T-cell (primary cell): ENCODE results near the gene ALG8. TPM values are rescaled to one million over a fixed set of nuclear protein-coding genes. Genes with fewer than 3 reads are reported as not detected.

Experiments
- ATAC-seq, 4 experiments: fragments of 200-7000 bp in 3 of 4; fragments of 150-1000 bp in 1 of 4; cut with Tn5 transposase; replicated peaks in 1 of 4; 1 replicate in 3 of 4; 2 replicates in 1 of 4; pipeline ENCODE4 v1.10.0; 2021; ENCODE audit warnings: moderate library complexity in 3 of 4, mild to moderate bottlenecking in 2 of 4, moderate number of reproducible peaks in 1 of 4
- CTCF ChIA-PET, 2 donors: fragments of 300-600 bp; sonication (Branson Sonifier 250); formaldehyde crosslinking; loops; one replicate each; lab custom pipeline; 2022; ENCODE audit warnings: antibody characterized with exemption in 2 of 2; lab: Charles Lee
- POLR2A ChIA-PET, 2 donors: fragments of 300-600 bp; sonication (Branson Sonifier 250); formaldehyde crosslinking; loops; one replicate each; lab custom pipeline; 2022; ENCODE audit warnings: antibody characterized with exemption in 2 of 2; lab: Charles Lee
- DNase-seq, 35 experiments: peaks; one replicate each; pipeline versions ENCODE4 v3.0.0 to v3.0.0-alpha.2; 2013 to 2023
- H3K27ac ChIP-seq: one replicate; pipeline ENCODE4 v1.5.1; 2013; ENCODE audit warnings: low read length
- H3K27me3 ChIP-seq, 2 experiments: replicated peaks in 1 of 2; 1 replicate in 1 of 2; 2 replicates in 1 of 2; pipeline versions ENCODE4 v1.6.1 to v1.7.0; 2013; ENCODE audit warnings: low read length in 1 of 2, mixed read lengths in 1 of 2; ENCODE audit not compliant: control insufficient read depth in 2 of 2, insufficient read depth in 2 of 2; ENCODE audit errors: extremely low read depth in 1 of 2
- H3K36me3 ChIP-seq, 2 donors: 1 replicate in 1 of 2; 2 replicates in 1 of 2; pipeline versions ENCODE4 v1.6.1 to v1.7.0; 2013; ENCODE audit warnings: low read length in 1 of 2; ENCODE audit not compliant: control insufficient read depth in 2 of 2, insufficient read depth in 1 of 2; ENCODE audit errors: extremely low read depth in 1 of 2
- H3K4me1 ChIP-seq, 2 experiments: 1 replicate in 1 of 2; 2 replicates in 1 of 2; pipeline versions ENCODE4 v1.6.1 to v1.7.0; 2013; ENCODE audit warnings: low read length in 2 of 2, mixed read lengths in 1 of 2; ENCODE audit not compliant: insufficient read depth in 2 of 2, control insufficient read depth in 1 of 2; ENCODE audit errors: extremely low read depth in 1 of 2
- H3K4me3 ChIP-seq, 2 donors: 1 replicate in 1 of 2; 2 replicates in 1 of 2; pipeline versions ENCODE4 v1.5.1 to v1.7.0; 2013; ENCODE audit warnings: mild to moderate bottlenecking in 2 of 2, low read length in 1 of 2, moderate library complexity in 1 of 2; ENCODE audit not compliant: control insufficient read depth in 1 of 2; ENCODE audit errors: extremely low read depth in 1 of 2
- H3K9me3 ChIP-seq: 2 replicates; pipeline ENCODE4 v1.7.0; 2013
- H3K27ac Mint-ChIP-seq, 2 donors: one replicate each; pipeline ENCODE4 v1.8.0; 2020 to 2021; ENCODE audit warnings: mild to moderate bottlenecking in 2 of 2, mixed read lengths in 2 of 2
- H3K27me3 Mint-ChIP-seq, 2 donors: one replicate each; pipeline ENCODE4 v1.8.0; 2021 to 2022; ENCODE audit warnings: mixed read lengths in 2 of 2
- H3K36me3 Mint-ChIP-seq: one replicate; pipeline ENCODE4 v1.8.0; 2021; ENCODE audit warnings: mixed read lengths
- H3K4me1 Mint-ChIP-seq, 3 donors: one replicate each; pipeline ENCODE4 v1.8.0; 2020 to 2022; ENCODE audit warnings: mixed read lengths in 3 of 3, mild to moderate bottlenecking in 1 of 3
- H3K4me3 Mint-ChIP-seq, 3 donors: one replicate each; pipeline ENCODE4 v1.8.0; 2020 to 2022; ENCODE audit warnings: mild to moderate bottlenecking in 3 of 3, mixed read lengths in 3 of 3, moderate library complexity in 3 of 3
- H3K9me3 Mint-ChIP-seq, 3 donors: one replicate each; pipeline ENCODE4 v1.8.0; 2020 to 2022; ENCODE audit warnings: mixed read lengths in 3 of 3
- WGBS: methylation state at CpG from one replicate; pipeline ENCODE4 v1.1.5; 2013; ENCODE audit warnings: missing lambda C conversion rate; ENCODE audit not compliant: insufficient coverage; 5-methylcytosine and 5-hydroxymethylcytosine counted together
- total RNA-seq, 35 experiments: library from RNA in 6 of 35; stranded (reverse) in 6 of 35; fragments of 120-200 nt in 1 of 35; gene quantifications; one replicate each; pipeline versions ENCODE4 v1.2.1 to v1.2.4 and lab custom pipeline; 2013 to 2026

ALG8 gene
- total RNA-seq: 10 to 100 TPM; 23.1 to 34.1 (median 31.8) TPM
- total RNA-seq (2013): 25.0 TPM
- 14.4 to 59.3 (median 27.2) reads per million in 29 experiments for total RNA-seq (lab: John Stamatoyannopoulos, UW)

DNA sequence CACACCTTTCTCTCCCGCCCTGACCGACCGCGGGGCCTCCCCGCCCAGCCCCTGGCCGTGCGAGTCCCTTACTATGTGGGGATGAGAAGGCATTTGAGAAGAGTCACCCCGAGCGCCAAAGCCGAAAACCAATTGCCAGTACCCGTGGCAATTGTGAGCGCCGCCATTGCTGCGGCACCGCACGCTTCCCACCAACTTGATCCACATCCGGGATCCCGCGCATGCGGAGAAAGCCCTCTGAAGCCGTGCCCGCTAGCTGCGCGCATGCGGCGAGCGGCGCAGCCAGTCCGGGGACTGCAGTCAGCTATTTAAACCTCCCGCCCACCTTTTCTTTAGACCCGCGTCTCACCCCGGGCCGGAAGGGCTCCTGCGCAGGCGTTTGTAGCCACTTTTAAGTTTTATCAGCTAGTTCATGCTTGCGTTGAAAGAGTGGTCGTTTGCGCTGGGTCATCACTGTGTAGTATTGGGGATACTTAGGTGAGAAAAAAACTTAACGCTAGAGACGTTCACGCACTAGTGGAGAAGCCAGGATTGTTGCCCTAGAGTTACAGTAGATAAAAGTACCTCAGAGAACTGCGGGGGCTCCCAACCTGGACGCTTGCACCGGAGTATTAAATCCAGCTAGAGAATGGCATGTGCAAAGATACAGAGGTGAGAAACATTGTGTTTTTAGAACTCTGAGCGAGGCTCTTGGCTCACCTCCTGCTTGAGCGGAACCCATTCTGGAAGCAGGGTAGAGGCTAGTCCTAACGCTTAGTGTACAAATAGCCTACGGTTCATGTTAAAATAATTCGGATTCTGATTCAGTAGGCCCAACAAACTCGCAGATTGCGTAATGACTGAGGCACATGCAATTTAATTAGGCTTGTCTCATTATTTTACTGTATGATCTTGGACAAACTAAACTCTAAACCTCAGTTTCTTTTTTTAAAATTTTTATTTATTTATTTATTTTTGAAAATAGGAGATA is at the start of gene ALG8:
ALG8 (minus strand) TSS at position 205 of the 970 bp plus-strand sequence; CDS start at position 167, 38 bp downstream.
- peak; percentile 94 to 98 (median 96) for DNase-seq
- Histone ChIP-seq H3K36me3 (no peaks in the 10 kb centered on the region), H3K9me3 (no peaks in the 10 kb centered on the region), H3K27ac (peak within 1 kb of the TSS; percentile 63), H3K4me1 (peaks cover 8 to 20% of the 10 kb centered on the region in 2 experiments), H3K4me3 (peak within 1 kb of the TSS; percentile 66 to 93), H3K27me3 (no peaks in the 10 kb centered on the region)
- POLR2A ChIA-PET: interaction anchor here (0.6 to 1.6 kb wide), 8 partner anchors 11 to 435 kb away, joined by 3 to 9 read pairs (median 4); partner anchors contain the start of genes KCTD21 (in 1 of the 2) and NARS2 (in 1 of the 2)
- H3K9me3 Mint-ChIP-seq: no peaks in the 10 kb centered on the region
- peak within 1 kb of the TSS; percentile 95 to 97 for H3K27ac Mint-ChIP-seq
- WGBS: 4% methylated on average over 37 of the region's 52 CpGs
- CTCF ChIA-PET: interaction anchor here (0.6 to 1.7 kb wide), 10 partner anchors 8 to 447 kb away, joined by 3 to 13 read pairs (median 4); partner anchors contain the start of gene INTS4 (in 1 of the 2)
- no peaks in the 10 kb centered on the region for H3K27me3 Mint-ChIP-seq
- peak within 1 kb of the TSS; percentile 95 to 97 (median 96) for H3K4me3 Mint-ChIP-seq
- H3K4me1 Mint-ChIP-seq: peaks cover 38 to 46% (median 42%) of the 10 kb centered on the region in 3 donors
- peak; percentile 93 to 98 (median 94) for ATAC-seq
- H3K36me3 Mint-ChIP-seq: peaks cover 19% of the 10 kb centered on the region

DNA sequence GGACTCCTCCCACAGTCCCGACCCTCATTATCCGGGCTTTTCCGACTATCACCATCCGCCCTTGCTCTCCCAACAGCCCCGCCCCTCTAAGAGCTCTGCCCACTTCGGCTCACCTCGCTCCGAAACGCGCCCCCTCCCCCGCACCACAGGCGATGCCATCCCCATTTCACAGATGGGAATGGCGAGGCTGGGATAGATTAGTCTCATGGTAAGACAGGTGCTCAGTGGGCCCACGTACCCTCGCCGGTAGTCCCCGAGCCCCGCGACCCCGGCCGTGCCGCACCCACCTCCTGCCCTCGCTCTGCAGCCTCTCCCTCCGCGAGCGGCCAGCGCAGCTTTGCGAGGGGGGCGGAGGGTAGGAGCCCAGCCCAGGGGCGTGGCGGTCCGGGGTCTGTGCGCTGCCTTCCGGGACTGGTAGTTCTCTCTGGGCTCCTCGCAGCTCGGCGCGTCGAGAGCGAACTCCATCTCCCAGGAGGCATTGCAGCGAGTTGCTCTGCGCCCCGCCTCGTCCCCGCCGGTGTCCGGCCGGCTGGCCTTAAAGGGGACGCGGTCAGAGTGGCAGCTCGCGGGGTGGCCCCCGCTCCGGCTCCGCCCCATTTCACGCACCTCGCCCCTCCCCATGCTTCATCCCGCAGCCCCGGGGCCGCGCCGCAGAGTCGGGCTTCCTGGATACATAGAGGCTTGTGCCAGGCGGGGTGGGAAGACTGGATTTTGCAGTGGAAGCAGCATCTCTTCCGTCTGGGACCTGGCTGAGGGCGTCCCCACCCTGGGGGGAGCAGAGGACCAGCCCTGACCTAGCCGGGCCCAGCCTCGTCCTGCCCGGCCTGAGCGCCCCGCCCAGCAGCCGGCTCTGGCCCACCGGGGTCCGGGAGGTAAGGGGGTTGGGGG is 49.1 kb upstream of the ALG8 start, which contains the start of the genes KCTD21 and USP35:
KCTD21 (minus strand) TSS at position 341 of the 888 bp plus-strand sequence. CDS start 14,072 bp downstream, outside the sequence.
USP35 (plus strand) TSS at position 634 of the 888 bp plus-strand sequence. CDS start 7,327 bp downstream, outside the sequence.
- no peaks in the 10 kb centered on the region for H3K9me3 Mint-ChIP-seq
- no peaks in the 10 kb centered on the region for H3K27me3 ChIP-seq
- peaks cover 8 to 45% of the 10 kb centered on the region in 2 experiments for H3K4me1 ChIP-seq

DNA sequence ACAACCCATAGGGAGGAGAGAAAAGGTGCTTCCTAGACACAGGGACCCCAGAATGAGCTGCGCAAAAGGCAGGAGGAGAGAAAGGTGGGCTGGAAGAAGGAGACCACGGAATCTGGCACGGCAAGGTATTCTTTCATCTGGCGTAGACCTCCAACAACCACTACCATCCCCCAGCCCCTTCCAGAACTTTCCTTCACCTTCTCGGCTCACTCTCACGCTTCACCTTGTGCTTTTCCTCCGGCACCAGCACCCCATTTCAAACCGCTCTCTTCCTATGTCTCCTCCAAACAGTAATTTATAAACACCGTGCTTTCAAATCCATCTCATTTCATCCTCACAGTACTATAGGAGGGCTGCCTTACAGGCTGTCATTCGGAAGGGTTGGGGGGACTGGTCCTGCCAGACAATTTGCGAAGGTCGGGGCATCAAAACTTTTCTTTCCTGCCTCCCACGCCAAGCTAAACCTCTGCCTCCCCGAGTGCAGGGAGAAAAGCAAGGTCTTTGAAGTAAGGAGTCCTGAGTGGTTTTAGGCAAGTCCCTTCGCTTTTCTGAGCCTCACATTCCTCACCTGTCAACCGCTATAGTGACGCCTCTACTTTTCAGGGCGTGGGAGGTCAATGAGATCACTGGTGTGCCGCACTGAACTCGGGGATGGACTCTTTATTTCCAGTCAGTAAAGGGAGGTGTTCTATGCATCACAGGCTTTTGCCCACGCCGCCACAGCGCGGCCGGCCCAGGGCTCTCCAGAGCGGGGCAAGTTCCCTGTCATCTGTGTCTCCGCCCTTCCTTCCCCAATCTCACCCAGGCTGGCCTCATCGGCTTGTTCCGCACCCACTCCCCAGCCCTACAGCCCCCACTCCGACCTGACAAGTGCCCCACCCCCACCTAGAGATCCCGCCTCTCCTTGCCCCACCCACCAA is 48.2 kb upstream of the ALG8 start:
- Histone ChIP-seq H3K36me3 (peaks cover 0 to 3% of the 10 kb centered on the region in 2 donors), H3K4me1 (peaks cover 8 to 36% of the 10 kb centered on the region in 2 experiments), H3K27me3 (no peaks in the 10 kb centered on the region), H3K27ac (peak overlapping the region; percentile 43), H3K4me3 (peak overlapping the region; percentile 76 to 81), H3K9me3 (no peaks in the 10 kb centered on the region)
- no peaks in the 10 kb centered on the region for H3K27me3 Mint-ChIP-seq
- peak overlapping the region; percentile 97 to 99 (median 99) for H3K4me3 Mint-ChIP-seq
- peak overlapping the region; percentile 89 to 92 for H3K27ac Mint-ChIP-seq
- ChIA-PET CTCF (interaction anchor here (0.6 to 1.1 kb wide), 6 partner anchors 15 to 387 kb away, joined by 3 to 16 read pairs (median 5); partner anchors contain the start of genes INTS4 (in 1 of the 2) and NARS2 (in 1 of the 2)), POLR2A (interaction anchor here (0.7 to 3.4 kb wide), 4 partner anchors 15 to 193 kb away, joined by 3 to 22 read pairs (median 12); partner anchors contain the start of gene ALG8 (in 1 of the 2))
- ATAC-seq: peak; percentile 37 to 64 (median 46)
- peak in 31 of 35 experiments; percentile 22 to 79 (median 60) for DNase-seq
- H3K4me1 Mint-ChIP-seq: peaks cover 49 to 57% (median 50%) of the 10 kb centered on the region in 3 donors
- H3K36me3 Mint-ChIP-seq: peaks cover 7% of the 10 kb centered on the region
- 18% methylated on average over 12 of the region's 31 CpGs for WGBS
- H3K9me3 Mint-ChIP-seq: no peaks in the 10 kb centered on the region

More for the DNA sequence above, 49.1 kb upstream of the ALG8 start, which contains the start of the genes KCTD21 and USP35:
- Histone ChIP-seq H3K4me3 (peak within 1 kb of the TSS; percentile 76 to 81), H3K36me3 (peaks cover 0 to 3% of the 10 kb centered on the region in 2 donors), H3K27ac (peak within 1 kb of the TSS; percentile 43), H3K9me3 (no peaks in the 10 kb centered on the region)
- H3K36me3 Mint-ChIP-seq: peaks cover 5% of the 10 kb centered on the region
- peak within 1 kb of the TSS; percentile 89 to 92 for H3K27ac Mint-ChIP-seq
- POLR2A ChIA-PET: interaction anchor here (0.5 to 3.4 kb wide), 5 partner anchors 14 to 193 kb away, joined by 3 to 22 read pairs (median 7); partner anchors contain the start of gene ALG8 (in 1 of the 2)
- peak within 1 kb of the TSS; percentile 97 to 99 (median 99) for H3K4me3 Mint-ChIP-seq
- CTCF ChIA-PET: interaction anchor here (0.7 to 1.1 kb wide), 5 partner anchors 14 to 194 kb away, joined by 3 to 16 read pairs (median 5); partner anchors contain the start of gene INTS4 (in 1 of the 2)
- DNase-seq (peak; percentile 74 to 93 (median 87)), ATAC-seq (peak; percentile 90 to 97 (median 96))
- H3K4me1 Mint-ChIP-seq: peaks cover 55 to 60% (median 55%) of the 10 kb centered on the region in 3 donors
- no peaks in the 10 kb centered on the region for H3K27me3 Mint-ChIP-seq
- 2% methylated on average over 46 of the region's 74 CpGs for WGBS

DNA sequence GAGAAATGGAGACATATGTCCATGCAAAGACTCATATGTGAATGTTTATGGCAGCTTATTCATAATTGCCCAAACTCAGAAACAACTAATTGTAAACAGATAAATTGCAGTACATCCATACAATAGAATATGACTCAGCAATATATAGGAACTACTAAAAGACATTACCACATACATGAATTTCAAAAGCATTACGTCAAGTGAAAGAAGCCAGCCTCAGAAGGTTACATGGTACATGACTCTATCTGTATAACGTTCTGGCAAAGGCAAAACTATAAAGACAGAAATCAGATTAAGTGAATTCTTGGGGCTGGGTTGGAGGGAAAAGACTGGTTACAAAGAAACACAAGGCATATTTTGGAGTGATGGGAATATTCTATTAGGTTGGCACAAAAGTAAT is 41.8 kb upstream of the ALG8 start:
- POLR2A ChIA-PET: no interaction called here
- no peak overlapping the region for H3K4me3 Mint-ChIP-seq
- CTCF ChIA-PET: no interaction called here
- H3K27ac ChIP-seq: no peak overlapping the region
- H3K27me3 ChIP-seq: no peaks in the 10 kb centered on the region
- H3K9me3 Mint-ChIP-seq: peaks cover 0 to 2% (median 2%) of the 10 kb centered on the region in 3 donors
- peaks cover 31% of the 10 kb centered on the region for H3K36me3 Mint-ChIP-seq
- no peak overlapping the region for H3K27ac Mint-ChIP-seq
- no peaks in the 10 kb centered on the region for H3K27me3 Mint-ChIP-seq
- 80% methylated on average over 1 of the region's 2 CpGs for whole genome bisulfite sequencing
- peaks cover 5 to 7% of the 10 kb centered on the region in 2 donors for H3K36me3 ChIP-seq
- H3K4me1 ChIP-seq: no peaks in the 10 kb centered on the region
- H3K4me3 ChIP-seq: no peak overlapping the region
- no peaks in the 10 kb centered on the region for H3K9me3 ChIP-seq
- H3K4me1 Mint-ChIP-seq: peaks cover 8 to 17% (median 11%) of the 10 kb centered on the region in 3 donors
- ATAC-seq (no peak), DNase-seq (no peak)

DNA sequence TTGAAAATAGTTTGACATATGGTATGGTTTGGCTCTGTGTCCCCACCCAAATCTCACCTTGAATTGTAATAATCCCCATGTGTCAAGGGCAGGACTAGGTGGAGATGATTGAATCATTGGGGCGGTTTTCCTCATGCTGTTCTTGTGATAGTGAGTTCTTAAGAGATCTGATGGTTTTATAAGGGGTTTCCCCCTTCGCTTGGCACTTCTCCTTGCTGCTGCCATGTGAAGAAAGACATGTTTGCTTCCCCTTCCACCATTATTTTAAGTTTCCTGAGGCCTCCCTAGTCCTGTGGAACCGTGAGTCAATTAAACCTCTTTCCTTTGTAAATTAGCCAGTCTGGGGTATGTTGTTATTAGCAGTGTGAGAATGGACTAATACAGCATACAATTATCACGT is 41.3 kb upstream of the ALG8 start:
- H3K4me1 Mint-ChIP-seq: peaks cover 8 to 14% (median 11%) of the 10 kb centered on the region in 3 donors
- ATAC-seq: no peak
- ChIA-PET CTCF (no interaction called here), POLR2A (no interaction called here)
- Histone ChIP-seq H3K4me1 (no peaks in the 10 kb centered on the region), H3K36me3 (peaks cover 5 to 7% of the 10 kb centered on the region in 2 donors), H3K4me3 (no peak overlapping the region), H3K27me3 (no peaks in the 10 kb centered on the region), H3K27ac (no peak overlapping the region), H3K9me3 (no peaks in the 10 kb centered on the region)
- H3K27me3 Mint-ChIP-seq: no peaks in the 10 kb centered on the region
- no peak overlapping the region for H3K27ac Mint-ChIP-seq
- peaks cover 0 to 3% (median 3%) of the 10 kb centered on the region in 3 donors for H3K9me3 Mint-ChIP-seq
- DNase-seq: no peak
- H3K4me3 Mint-ChIP-seq: no peak overlapping the region
- peaks cover 32% of the 10 kb centered on the region for H3K36me3 Mint-ChIP-seq
- WGBS: no CpG with 5 or more reads among the region's 4 CpGs
